Activated T-helper 17 cell treated with anti-CD3 and anti-CD28 coated beads, Interleukin-2, amount 50 U/mL, for 72 hours (primary cell): ENCODE results near the gene ITGB1BP2. TPM values are rescaled to one million over a fixed set of nuclear protein-coding genes. Genes with fewer than 3 reads are reported as not detected.
"Not testable (repeated sequence)": the region's sequence is repeated elsewhere in the genome, so short reads cannot be mapped to it uniquely, and the experiment has no call there.

Source experiments
- ATAC-seq: fragments of 150-1000 bp; cut with Tn5 transposase; replicated peaks from 2 replicates; pipeline ENCODE4 v1.10.0; 2021; ENCODE audit warnings: mild to moderate bottlenecking, moderate library complexity
- H3K27ac Mint-ChIP-seq: one replicate; pipeline ENCODE4 v1.8.0; 2022; ENCODE audit warnings: mixed read lengths
- H3K27me3 Mint-ChIP-seq: one replicate; pipeline ENCODE4 v1.8.0; 2022; ENCODE audit warnings: mixed read lengths
- H3K36me3 Mint-ChIP-seq: one replicate; pipeline ENCODE4 v1.8.0; 2022; ENCODE audit warnings: low read depth, mild to moderate bottlenecking, mixed read lengths
- H3K4me1 Mint-ChIP-seq: one replicate; pipeline ENCODE4 v1.8.0; 2022; ENCODE audit warnings: mixed read lengths
- H3K4me3 Mint-ChIP-seq: one replicate; pipeline ENCODE4 v1.8.0; 2022; ENCODE audit warnings: mild to moderate bottlenecking, mixed read lengths
- H3K9me3 Mint-ChIP-seq: one replicate; pipeline ENCODE4 v1.8.0; 2022; ENCODE audit warnings: mixed read lengths
- total RNA-seq, 2 donors: library from RNA; stranded (reverse); gene quantifications; one replicate each; pipeline ENCODE4 v1.2.3, GENCODE V29; 2022

ITGB1BP2 gene
- total RNA-seq, 2 donors from 2014 or later: 7.4 to 9.2 TPM

DNA sequence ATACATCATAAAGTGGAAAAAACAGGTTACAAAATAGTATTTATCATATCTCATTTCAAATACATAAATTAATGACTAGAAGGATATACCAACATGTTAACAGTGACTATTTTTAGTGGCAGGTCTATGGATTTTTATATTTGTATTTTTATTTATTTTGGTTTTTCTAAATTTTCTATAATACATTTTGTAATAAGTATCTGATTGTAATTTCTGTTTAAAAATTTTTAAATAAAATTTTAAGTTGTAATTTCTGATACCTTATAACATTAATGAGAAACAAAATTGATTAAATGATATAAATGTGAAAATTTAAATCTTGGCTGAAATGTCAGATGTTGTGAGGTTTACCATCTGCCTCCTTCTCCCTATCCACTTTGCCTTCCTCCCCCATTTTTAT lies 15.6 kb upstream of the ITGB1BP2 start:
- no peaks in the 10 kb centered on the region for H3K9me3 Mint-ChIP-seq
- peaks cover 76% of the 10 kb centered on the region for H3K36me3 Mint-ChIP-seq
- peak overlapping the region; percentile 66 for H3K27ac Mint-ChIP-seq
- H3K27me3 Mint-ChIP-seq: no peaks in the 10 kb centered on the region
- H3K4me1 Mint-ChIP-seq: peaks cover 4% of the 10 kb centered on the region
- ATAC-seq: no peak
- peak overlapping the region; percentile 93 for H3K4me3 Mint-ChIP-seq

DNA sequence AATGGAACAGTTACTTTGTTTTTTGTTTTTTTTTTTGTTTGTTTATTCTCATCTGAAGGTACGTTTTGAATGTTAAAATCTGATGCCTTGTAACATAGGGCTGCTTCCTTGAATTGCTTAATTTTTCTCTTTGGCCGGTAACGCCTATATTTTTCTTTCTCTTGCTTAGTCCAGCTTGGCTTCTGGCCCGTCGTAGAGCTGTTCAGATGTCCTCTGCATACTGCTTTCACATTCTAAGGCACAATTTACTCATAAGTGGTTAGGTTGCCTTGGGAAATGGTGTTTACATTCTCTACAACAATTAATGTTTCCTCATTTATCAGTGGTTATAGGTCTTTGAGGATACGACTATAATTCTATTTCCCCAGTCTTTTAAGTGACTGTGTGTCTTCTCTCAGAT lies 10.2 kb upstream of the ITGB1BP2 start:
- Mint-ChIP-seq H3K36me3 (peaks cover 94% of the 10 kb centered on the region), H3K27me3 (no peaks in the 10 kb centered on the region), H3K4me1 (peaks cover 4% of the 10 kb centered on the region), H3K9me3 (no peaks in the 10 kb centered on the region), H3K4me3 (no peak overlapping the region), H3K27ac (no peak overlapping the region)
- no peak for ATAC-seq

DNA sequence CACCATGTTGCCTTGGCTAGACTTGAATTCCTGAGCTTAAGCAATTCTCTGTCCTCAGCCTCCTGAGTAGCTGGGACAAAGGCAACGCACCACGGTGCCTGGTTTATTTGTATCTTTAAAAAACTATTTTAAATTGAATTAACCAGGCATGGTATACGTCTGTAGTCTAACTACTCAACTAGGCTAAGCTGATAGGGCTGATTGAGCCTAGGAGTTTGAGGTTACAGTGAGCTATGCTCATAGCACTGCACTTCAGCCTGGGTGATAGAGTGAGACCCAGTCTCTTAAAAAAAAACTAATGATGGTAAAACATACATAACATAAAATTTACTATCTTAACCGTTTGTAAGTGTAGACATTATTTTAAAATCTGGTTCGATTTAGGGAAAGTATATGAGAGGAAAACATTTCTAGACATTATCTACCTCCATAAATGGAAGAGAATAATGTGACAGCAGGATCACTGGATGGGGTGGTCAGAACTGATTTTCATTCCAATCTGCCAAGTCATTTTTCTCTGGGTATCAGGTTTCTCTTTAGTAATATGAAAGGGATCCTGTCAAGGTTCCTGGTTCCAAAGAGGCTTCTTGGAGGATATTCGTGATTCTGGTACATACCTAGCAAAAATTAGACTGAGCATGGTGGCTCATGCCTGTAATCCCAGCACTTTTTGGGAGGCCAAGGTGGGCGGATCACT lies 8.7 kb upstream of the ITGB1BP2 start:
- Mint-ChIP-seq H3K36me3 (peaks cover 94% of the 10 kb centered on the region), H3K27me3 (no peaks in the 10 kb centered on the region), H3K4me3 (no peak overlapping the region), H3K9me3 (no peaks in the 10 kb centered on the region), H3K4me1 (peaks cover 4% of the 10 kb centered on the region), H3K27ac (no peak overlapping the region)
- no peak for ATAC-seq

DNA sequence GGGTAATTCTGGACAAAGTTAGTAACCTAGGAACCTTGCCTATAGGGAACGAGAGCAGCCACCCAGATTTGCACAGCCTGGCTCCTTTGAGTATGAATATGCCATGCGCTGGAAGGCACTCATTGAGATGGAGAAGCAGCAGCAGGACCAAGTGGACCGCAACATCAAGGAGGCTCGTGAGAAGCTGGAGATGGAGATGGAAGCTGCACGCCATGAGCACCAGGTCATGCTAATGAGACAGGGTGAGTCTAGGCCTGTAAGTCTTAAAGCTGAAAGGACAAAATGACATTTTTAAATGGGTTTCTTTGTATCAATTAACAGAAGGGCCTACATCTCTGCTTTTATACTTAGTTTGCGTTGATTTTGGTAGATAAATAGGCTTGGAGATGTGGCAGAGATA lies 4.7 kb upstream of the ITGB1BP2 start:
- H3K4me3 Mint-ChIP-seq: no peak overlapping the region
- H3K36me3 Mint-ChIP-seq: peaks cover 97% of the 10 kb centered on the region
- no peak overlapping the region for H3K27ac Mint-ChIP-seq
- H3K27me3 Mint-ChIP-seq: no peaks in the 10 kb centered on the region
- ATAC-seq: no peak
- H3K4me1 Mint-ChIP-seq: no peaks in the 10 kb centered on the region
- H3K9me3 Mint-ChIP-seq: no peaks in the 10 kb centered on the region

DNA sequence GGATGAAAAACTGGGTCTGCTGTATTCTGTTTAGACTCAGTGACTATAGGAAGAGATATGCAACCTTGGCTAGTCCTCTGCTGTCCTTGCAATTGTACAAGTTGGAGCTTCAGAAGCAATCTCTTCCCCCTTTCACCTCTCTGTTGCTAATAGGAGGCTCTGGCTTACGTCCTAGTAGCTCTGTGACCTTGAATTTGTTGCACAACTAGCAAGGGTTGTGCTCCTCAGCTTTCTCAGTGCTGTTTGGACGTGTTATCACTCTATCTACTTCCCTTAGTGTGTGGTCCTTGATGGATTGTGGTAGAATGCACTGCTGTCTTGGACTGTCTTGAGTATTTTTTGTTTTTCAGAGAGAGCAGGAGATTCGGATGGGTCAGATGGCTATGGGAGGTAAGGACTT lies 3.4 kb upstream of the ITGB1BP2 start:
- Mint-ChIP-seq H3K9me3 (no peaks in the 10 kb centered on the region), H3K4me1 (peaks cover 6% of the 10 kb centered on the region), H3K27ac (no peak overlapping the region), H3K27me3 (no peaks in the 10 kb centered on the region), H3K36me3 (peaks cover 97% of the 10 kb centered on the region), H3K4me3 (no peak overlapping the region)
- ATAC-seq: no peak

DNA sequence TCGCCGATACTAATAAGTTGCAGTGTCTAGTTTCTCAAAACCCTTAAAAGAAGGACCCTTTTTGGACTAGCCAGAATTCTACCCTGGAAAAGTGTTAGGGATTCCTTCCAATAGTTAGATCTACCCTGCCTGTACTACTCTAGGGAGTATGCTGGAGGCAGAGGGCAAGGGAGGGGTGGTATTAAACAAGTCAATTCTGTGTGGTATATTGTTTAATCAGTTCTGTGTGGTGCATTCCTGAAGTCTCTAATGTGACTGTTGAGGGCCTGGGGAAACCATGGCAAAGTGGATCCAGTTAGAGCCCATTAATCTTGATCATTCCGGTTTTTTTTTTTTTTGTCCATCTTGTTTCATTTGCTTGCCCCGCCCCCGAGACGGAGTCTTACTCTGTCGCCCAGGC lies 1.5 kb upstream of the ITGB1BP2 start:
- not testable (repeated sequence) for H3K27me3 Mint-ChIP-seq, H3K27ac Mint-ChIP-seq, ATAC-seq, H3K9me3 Mint-ChIP-seq, H3K4me3 Mint-ChIP-seq, H3K4me1 Mint-ChIP-seq
- peaks cover 94% of the 10 kb centered on the region for H3K36me3 Mint-ChIP-seq

DNA sequence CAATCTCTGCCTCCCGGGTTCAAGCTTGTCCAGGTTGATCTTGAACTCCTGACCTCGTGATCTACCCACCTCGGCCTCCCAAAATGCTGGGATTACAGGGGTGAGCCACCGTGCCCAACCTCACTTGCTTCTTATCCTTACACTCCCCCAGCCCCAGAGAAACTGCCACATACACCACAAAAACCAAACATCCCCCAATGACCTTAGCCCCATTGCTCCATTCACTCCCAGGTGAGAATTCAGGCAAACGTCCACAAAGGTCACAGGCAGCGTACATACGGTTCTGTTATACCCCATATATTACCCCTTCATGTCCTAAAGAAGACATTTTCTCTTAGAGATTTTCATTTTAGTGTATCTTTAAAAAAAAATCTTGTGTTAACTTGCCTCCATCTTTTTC lies 1.1 kb upstream of the ITGB1BP2 start:
- not testable (repeated sequence) for H3K27ac Mint-ChIP-seq, H3K9me3 Mint-ChIP-seq, H3K4me1 Mint-ChIP-seq, H3K27me3 Mint-ChIP-seq, ATAC-seq, H3K4me3 Mint-ChIP-seq
- H3K36me3 Mint-ChIP-seq: peaks cover 94% of the 10 kb centered on the region

DNA sequence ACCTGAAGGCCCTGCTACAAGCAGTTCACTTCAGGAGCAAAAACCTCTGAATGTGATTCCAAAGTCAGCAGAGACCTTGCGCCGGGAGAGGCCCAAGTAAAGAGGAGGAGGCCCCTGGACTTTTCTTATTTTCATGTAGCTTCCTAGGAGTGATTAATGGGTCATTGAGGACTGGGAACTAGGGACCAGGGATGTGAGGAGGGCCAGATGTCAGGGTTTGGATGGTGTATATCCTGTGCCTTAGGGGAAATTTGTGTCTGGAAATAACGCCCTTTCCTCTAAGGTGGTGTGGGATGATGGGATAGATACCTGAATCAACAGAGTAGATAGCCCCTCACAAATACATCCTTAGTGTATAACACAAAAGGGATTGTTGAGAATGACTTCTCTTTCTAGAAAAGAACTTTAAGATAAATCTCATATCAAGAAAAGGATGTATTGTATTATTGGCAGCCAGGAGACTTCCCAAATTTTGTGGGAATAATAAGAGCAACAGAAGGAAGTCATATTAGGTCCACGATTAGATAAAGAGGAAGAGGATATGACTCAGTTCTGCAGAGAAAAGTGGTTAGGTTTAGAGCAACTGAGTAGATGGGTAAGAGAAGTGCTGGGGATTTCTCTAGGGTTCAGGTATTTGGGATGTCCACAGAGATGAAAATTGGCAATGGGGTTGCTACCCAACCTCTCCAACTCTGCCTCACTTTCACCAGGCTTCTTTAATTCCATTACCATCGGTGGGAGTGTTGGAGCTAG lies 1.1 kb downstream of the ITGB1BP2 start:
- Mint-ChIP-seq H3K27me3 (no peaks in the 10 kb centered on the region), H3K27ac (peak overlapping the region; percentile 51), H3K4me3 (no peak overlapping the region), H3K9me3 (no peaks in the 10 kb centered on the region), H3K36me3 (peaks cover 74% of the 10 kb centered on the region), H3K4me1 (peaks cover 6% of the 10 kb centered on the region)
- peak; percentile 44 for ATAC-seq

DNA sequence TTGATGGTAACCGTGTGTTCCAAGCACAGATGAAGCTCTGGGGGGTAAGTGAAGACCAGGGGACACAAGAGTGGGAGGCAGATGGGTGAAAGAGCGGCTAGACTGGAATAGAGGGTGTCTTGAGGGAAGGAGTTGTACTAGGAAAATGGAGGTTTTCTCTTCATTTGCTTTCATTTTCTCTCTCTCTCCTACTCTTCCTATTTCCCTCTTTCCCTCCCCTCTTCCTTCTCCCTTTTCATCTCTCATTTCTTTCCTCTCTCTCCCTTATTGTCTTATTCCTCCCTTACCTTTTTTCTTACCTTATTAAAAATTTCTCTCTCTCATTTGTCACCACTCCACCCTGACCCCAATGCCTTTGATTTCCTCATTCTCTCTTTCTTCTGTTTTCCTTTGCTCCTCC lies 3.0 kb downstream of the ITGB1BP2 start:
- no peak overlapping the region for H3K4me3 Mint-ChIP-seq
- peak overlapping the region; percentile 35 for H3K27ac Mint-ChIP-seq
- H3K27me3 Mint-ChIP-seq: no peaks in the 10 kb centered on the region
- no peak for ATAC-seq
- peaks cover 63% of the 10 kb centered on the region for H3K36me3 Mint-ChIP-seq
- peaks cover 6% of the 10 kb centered on the region for H3K4me1 Mint-ChIP-seq
- no peaks in the 10 kb centered on the region for H3K9me3 Mint-ChIP-seq

DNA sequence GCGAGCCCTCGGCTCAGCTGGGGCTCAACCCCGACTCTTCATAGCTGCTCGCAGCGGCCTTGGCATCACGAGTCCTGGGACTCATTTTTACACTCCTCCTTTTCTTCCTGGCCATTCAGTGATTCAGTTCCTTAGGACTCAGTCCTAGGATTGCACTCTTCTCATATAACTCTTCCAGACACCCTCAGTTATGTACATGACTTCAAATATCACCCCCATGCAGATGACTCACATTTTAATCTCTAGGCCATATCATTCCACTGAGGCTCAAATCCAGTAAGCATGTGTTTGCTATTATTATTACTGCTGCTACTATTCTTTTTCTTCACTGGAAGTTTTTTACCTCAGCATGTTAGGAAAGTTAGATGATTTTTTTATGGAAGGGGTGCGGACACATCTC lies 14.4 kb downstream of the ITGB1BP2 start:
- Mint-ChIP-seq H3K27ac (peak overlapping the region; percentile 34), H3K4me1 (no peaks in the 10 kb centered on the region), H3K4me3 (no peak overlapping the region), H3K36me3 (peaks cover 16% of the 10 kb centered on the region), H3K9me3 (no peaks in the 10 kb centered on the region), H3K27me3 (no peaks in the 10 kb centered on the region)
- no peak for ATAC-seq

DNA sequence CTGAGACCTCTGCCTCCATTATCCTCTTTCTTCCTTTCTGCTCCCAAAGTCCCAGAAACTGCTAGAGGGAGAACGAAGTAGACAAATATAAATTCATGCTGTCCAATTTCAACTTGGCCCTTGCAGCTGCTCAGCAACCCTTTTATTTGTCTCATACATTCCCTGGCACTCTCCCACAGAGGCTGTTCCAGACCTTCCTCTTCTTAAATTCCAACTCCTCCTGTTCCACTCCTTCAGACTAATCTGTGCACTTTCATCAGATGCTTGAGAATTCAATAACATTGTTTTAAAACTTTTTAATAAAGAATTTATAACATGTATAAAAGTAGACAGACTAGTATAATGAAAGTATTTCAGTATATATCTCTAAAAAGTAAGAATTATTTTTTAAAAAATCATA lies 15.4 kb downstream of the ITGB1BP2 start:
- ATAC-seq, H3K4me1 Mint-ChIP-seq, H3K9me3 Mint-ChIP-seq, H3K27ac Mint-ChIP-seq, H3K36me3 Mint-ChIP-seq, H3K27me3 Mint-ChIP-seq, H3K4me3 Mint-ChIP-seq: not testable (repeated sequence)

DNA sequence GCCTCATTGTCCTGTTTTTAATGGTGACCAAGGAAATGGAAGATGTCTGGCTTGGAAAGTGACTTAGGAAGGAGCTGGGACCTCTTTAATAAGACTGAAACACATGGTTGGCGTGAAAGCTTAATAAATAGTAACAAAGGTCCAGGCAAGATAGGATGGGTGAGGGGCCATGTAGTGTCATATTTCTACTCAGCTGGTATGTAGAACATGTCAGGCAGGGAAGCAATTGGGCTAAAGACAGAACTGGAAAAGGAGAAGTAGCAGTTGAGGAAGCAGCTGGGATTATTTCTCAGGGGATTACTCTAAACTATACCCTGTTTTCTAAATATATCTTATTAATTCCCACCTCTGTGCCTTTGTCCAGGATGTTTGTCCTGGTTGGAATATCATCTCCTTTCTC lies 18.6 kb downstream of the ITGB1BP2 start:
- no peak for ATAC-seq
- no peak overlapping the region for H3K4me3 Mint-ChIP-seq
- H3K27me3 Mint-ChIP-seq: no peaks in the 10 kb centered on the region
- H3K9me3 Mint-ChIP-seq: no peaks in the 10 kb centered on the region
- peaks cover 13% of the 10 kb centered on the region for H3K36me3 Mint-ChIP-seq
- H3K4me1 Mint-ChIP-seq: no peaks in the 10 kb centered on the region
- H3K27ac Mint-ChIP-seq: no peak overlapping the region

DNA sequence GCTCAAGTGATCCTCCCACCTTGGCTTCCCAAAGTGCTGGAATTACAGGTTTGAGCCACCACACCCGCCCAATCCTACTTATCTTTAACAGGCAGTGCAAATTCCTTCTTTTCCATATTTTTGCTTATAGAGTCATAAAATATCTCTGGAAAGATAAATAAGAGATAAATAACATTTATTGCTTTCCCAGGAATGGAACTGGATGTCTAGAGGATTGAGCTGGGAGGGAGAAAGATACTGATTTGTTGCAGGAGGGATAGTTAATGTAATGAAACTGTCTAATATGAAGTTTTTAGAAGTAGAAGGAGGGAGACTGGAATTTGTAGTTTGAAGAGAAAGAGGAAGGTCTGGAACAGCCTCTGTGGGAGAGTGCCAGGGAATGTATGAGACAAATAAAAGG lies 20.2 kb downstream of the ITGB1BP2 start:
- no peaks in the 10 kb centered on the region for H3K9me3 Mint-ChIP-seq
- no peak overlapping the region for H3K27ac Mint-ChIP-seq
- no peak for ATAC-seq
- peaks cover 10% of the 10 kb centered on the region for H3K36me3 Mint-ChIP-seq
- no peaks in the 10 kb centered on the region for H3K27me3 Mint-ChIP-seq
- no peak overlapping the region for H3K4me3 Mint-ChIP-seq
- no peaks in the 10 kb centered on the region for H3K4me1 Mint-ChIP-seq

DNA sequence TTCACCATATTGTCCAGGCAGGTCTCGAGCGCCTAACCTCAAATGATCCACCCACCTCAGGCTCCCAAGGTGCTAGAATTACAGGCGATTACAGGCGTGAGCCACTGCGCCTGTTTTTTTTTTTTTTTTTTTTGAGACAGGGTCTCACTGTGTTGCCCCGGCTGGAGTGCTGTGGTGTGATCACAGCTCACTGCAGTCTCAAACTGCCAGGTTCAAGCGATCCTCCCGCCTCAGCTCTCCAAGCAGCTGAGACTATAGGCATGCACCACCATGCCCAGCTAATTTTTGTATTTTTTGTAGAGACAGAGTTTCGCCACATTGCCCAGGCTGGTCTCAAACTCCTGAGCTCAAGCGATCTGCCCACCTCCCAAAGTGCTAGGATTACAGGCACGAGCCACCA lies 22.9 kb downstream of the ITGB1BP2 start:
- H3K27me3 Mint-ChIP-seq, H3K27ac Mint-ChIP-seq, H3K4me3 Mint-ChIP-seq, H3K4me1 Mint-ChIP-seq, H3K9me3 Mint-ChIP-seq, ATAC-seq: not testable (repeated sequence)
- H3K36me3 Mint-ChIP-seq: peaks cover 17% of the 10 kb centered on the region

DNA sequence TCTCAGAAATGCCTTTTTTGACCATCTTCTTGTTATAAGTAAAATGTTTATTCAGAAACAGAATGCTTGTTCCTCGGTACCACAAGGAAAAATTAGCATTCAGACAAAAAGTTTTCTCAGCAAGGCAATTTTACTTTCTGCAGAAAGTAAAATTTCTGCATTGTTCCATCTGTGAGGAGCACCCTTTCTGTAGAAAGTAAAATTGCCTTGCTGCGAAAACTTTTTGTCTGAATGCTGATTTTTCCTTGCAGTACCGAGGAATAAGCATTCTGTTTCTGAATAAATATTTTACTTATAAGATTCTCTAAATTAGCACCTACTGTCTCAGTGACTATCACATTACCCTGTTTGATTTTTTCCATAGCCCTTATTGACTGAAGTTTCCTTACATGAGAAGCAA lies 24.8 kb downstream of the ITGB1BP2 start:
- no peak overlapping the region for H3K27ac Mint-ChIP-seq
- ATAC-seq: no peak
- H3K36me3 Mint-ChIP-seq: peaks cover 17% of the 10 kb centered on the region
- no peaks in the 10 kb centered on the region for H3K9me3 Mint-ChIP-seq
- no peaks in the 10 kb centered on the region for H3K4me1 Mint-ChIP-seq
- H3K27me3 Mint-ChIP-seq: no peaks in the 10 kb centered on the region
- no peak overlapping the region for H3K4me3 Mint-ChIP-seq
